PC-9 (cell line): ENCODE results near the gene FNDC11. TPM values are rescaled to one million over a fixed set of nuclear protein-coding genes. Genes with fewer than 3 reads are reported as not detected.

Experiments
- BruUV-seq: library from RNA; stranded (reverse); fragments of 400-500 nt; replicated peaks from 2 replicates; lab custom pipeline; 2021; lab: Mats Ljungman, UMichigan
- CTCF ChIA-PET: fragments of 300-600 bp; sonication (Branson Sonifier 250); formaldehyde crosslinking; loops from one replicate; lab custom pipeline; 2022; ENCODE audit warnings: antibody characterized with exemption; lab: Charles Lee
- POLR2A ChIA-PET: fragments of 300-600 bp; sonication (Branson Sonifier 250); formaldehyde crosslinking; loops from one replicate; lab custom pipeline; 2022; ENCODE audit warnings: antibody characterized with exemption; ENCODE audit not compliant: unreplicated experiment; lab: Charles Lee
- DNase-seq, 2 experiments: peaks; one replicate each; pipeline versions ENCODE4 v3.0.0 to v3.0.0-alpha.2; 2015 to 2022; ENCODE audit warnings: mixed read lengths in 1 of 2
- H2AFZ ChIP-seq: fragments of 200-600 bp; sonication (generic); 2 replicates; pipeline ENCODE4 v1.8.1; 2017; ENCODE audit warnings: antibody characterized with exemption
- H3F3A ChIP-seq: fragments of 200-600 bp; sonication (generic); 2 replicates; pipeline ENCODE4 v1.8.1; 2017; ENCODE audit warnings: antibody characterized with exemption, mild to moderate bottlenecking, low read depth; ENCODE audit not compliant: insufficient read depth
- H3K27ac ChIP-seq: fragments of 200-600 bp; sonication (generic); 2 replicates; pipeline ENCODE4 v1.6.1; 2016; ENCODE audit warnings: mixed run types
- H3K27me3 ChIP-seq: fragments of 200-600 bp; sonication (generic); 2 replicates; pipeline ENCODE4 v1.6.1; 2016; ENCODE audit warnings: low read depth, mixed run types; ENCODE audit not compliant: insufficient read depth
- H3K36me3 ChIP-seq: fragments of 200-600 bp; sonication (generic); 2 replicates; pipeline ENCODE4 v1.6.1; 2016; ENCODE audit warnings: low read depth, mixed run types
- H3K4me1 ChIP-seq: fragments of 200-600 bp; sonication (generic); replicated peaks from 2 replicates; pipeline ENCODE4 v1.6.1; 2016; ENCODE audit warnings: mixed run types; ENCODE audit not compliant: insufficient read depth
- H3K4me2 ChIP-seq: fragments of 200-600 bp; sonication (generic); 2 replicates; pipeline ENCODE4 v1.6.1; 2017; ENCODE audit warnings: mixed run types
- H3K4me3 ChIP-seq: fragments of 200-600 bp; sonication (generic); 2 replicates; pipeline ENCODE4 v1.6.1; 2016; ENCODE audit warnings: mixed run types
- H3K79me2 ChIP-seq: fragments of 200-600 bp; sonication (generic); 2 replicates; pipeline ENCODE4 v1.6.1; 2017; ENCODE audit warnings: low read depth, mixed run types
- H3K9me2 ChIP-seq: fragments of 200-600 bp; sonication (generic); 2 replicates; pipeline ENCODE4 v1.8.1; 2017; ENCODE audit warnings: mild to moderate bottlenecking; ENCODE audit not compliant: insufficient read depth
- H3K9me3 ChIP-seq: fragments of 200-600 bp; sonication (generic); 2 replicates; pipeline ENCODE4 v1.8.1; 2016; ENCODE audit warnings: low read depth; ENCODE audit not compliant: insufficient read depth
- H4K20me1 ChIP-seq: fragments of 200-600 bp; sonication (generic); 2 replicates; pipeline ENCODE4 v1.8.1; 2017; ENCODE audit not compliant: insufficient read depth
- CTCF ChIP-seq: fragments of 200-600 bp; sonication (generic); conservative IDR thresholded peaks from 2 replicates; pipeline ENCODE4 v1.6.1; 2017; ENCODE audit warnings: mixed run types, antibody characterized with exemption, mild to moderate bottlenecking, moderate library complexity
- EZH2 ChIP-seq: fragments of 200-600 bp; sonication (generic); IDR thresholded peaks from 2 replicates; pipeline ENCODE4 v1.8.0; 2017; ENCODE audit warnings: antibody characterized with exemption, low read depth
- intact Hi-C: fragments of 100-400 bp; cut with micrococcal nuclease; formaldehyde crosslinking; loops from one replicate; pipeline ENCODE4 v1.10.0; 2022; ENCODE audit not compliant: unreplicated experiment
- total RNA-seq: library from RNA; stranded (reverse); gene quantifications from 2 replicates; pipeline ENCODE4 v1.2.3, GENCODE V29; 2021

The FNDC11 gene
- total RNA-seq, 1 experiment from 2014 or later = 7.7 TPM

GRCh38 chr20:63554361-63555278 is 661 bp downstream of the FNDC11 start:
- intact Hi-C loops = loop anchor here (5.0 kb wide), 1 partner anchor 88 kb away; no protein-coding TSS in a partner anchor
- TSS peak; percentile 46 for BruUV-seq
- Histone ChIP-seq H3K9me3 (no peaks in the 10 kb centered on the region), H3K4me1 (peaks cover 15% of the 10 kb centered on the region), H3K4me3 (peak overlapping the region; percentile 81; the same call in 1 of the 2 replicates), H3K27me3 (no peaks in the 10 kb centered on the region), H3K36me3 (no peaks in the 10 kb centered on the region), H3K79me2 (no peaks in the 10 kb centered on the region), H3F3A (peaks cover 26% of the 10 kb centered on the region), H4K20me1 (no peaks in the 10 kb centered on the region), H3K4me2 (peak overlapping the region; percentile 84), H2AFZ (no peak overlapping the region), H3K9me2 (no peaks in the 10 kb centered on the region), H3K27ac (no peak overlapping the region)
- no peak for DNase-seq
- POLR2A ChIA-PET = interaction anchor here (0.6 kb wide), 2 partner anchors 37 to 399 kb away, joined by 3 read pairs; no protein-coding TSS in a partner anchor
- CTCF ChIA-PET = interaction anchor here (0.6 kb wide), 1 partner anchor 20 kb away, joined by 3 read pairs; no protein-coding TSS in a partner anchor
- no peak for TF ChIP-seq EZH2
- no peak for TF ChIP-seq CTCF

GRCh38 chr20:63555661-63556381 is 1.9 kb downstream of the FNDC11 start:
- TF ChIP-seq EZH2 = no peak
- no peak for TF ChIP-seq CTCF
- Histone ChIP-seq H3K4me2 (no peak overlapping the region), H3K27me3 (no peaks in the 10 kb centered on the region), H3K4me3 (no peak overlapping the region), H4K20me1 (no peaks in the 10 kb centered on the region), H3F3A (peaks cover 26% of the 10 kb centered on the region), H3K9me2 (no peaks in the 10 kb centered on the region), H3K9me3 (no peaks in the 10 kb centered on the region), H3K36me3 (no peaks in the 10 kb centered on the region), H2AFZ (no peak overlapping the region), H3K79me2 (no peaks in the 10 kb centered on the region), H3K27ac (no peak overlapping the region), H3K4me1 (peaks cover 15% of the 10 kb centered on the region)
- no peak for DNase-seq
- CTCF ChIA-PET = no interaction called here
- BruUV-seq = no TSS peak
- POLR2A ChIA-PET = interaction anchor here (0.6 to 0.7 kb wide), 3 partner anchors 10 to 195 kb away, joined by 3 to 4 read pairs (median 3); no protein-coding TSS in a partner anchor
- intact Hi-C loops = no loop called here

- TF ChIP-seq CTCF = no peak
- no peak for TF ChIP-seq EZH2
- no peak overlapping the region for H2AFZ ChIP-seq
- no peaks in the 10 kb centered on the region for H3K27me3 ChIP-seq
- H3K27ac ChIP-seq = no peak overlapping the region
- no peaks in the 10 kb centered on the region for H3K9me2 ChIP-seq
- H3K4me1 ChIP-seq = peaks cover 12% of the 10 kb centered on the region
- POLR2A ChIA-PET = interaction anchor here (0.7 kb wide), 1 partner anchor 18 kb away, joined by 4 read pairs; no protein-coding TSS in a partner anchor
- BruUV-seq = no TSS peak
- CTCF ChIA-PET = no interaction called here
- no peak for DNase-seq
- H3F3A ChIP-seq = peaks cover 21% of the 10 kb centered on the region
- no peak overlapping the region for H3K4me3 ChIP-seq
- no peaks in the 10 kb centered on the region for H3K79me2 ChIP-seq
- intact Hi-C loops = no loop called here
- H3K4me2 ChIP-seq = no peak overlapping the region
- no peaks in the 10 kb centered on the region for H4K20me1 ChIP-seq
- H3K9me3 ChIP-seq = no peaks in the 10 kb centered on the region
- no peaks in the 10 kb centered on the region for H3K36me3 ChIP-seq
Observed at GRCh38 chr20:63556873-63557478, 3.0 kb downstream of the FNDC11 start.
